Middle frontal gyrus (tissue), 1 donor: ENCODE data around the gene VRK3.
"Not testable (repeated sequence)": the region's sequence is repeated elsewhere in the genome, so short reads cannot be mapped to it uniquely, and the experiment has no call there.

Experiments
- DNase-seq: peaks from one replicate; pipeline ENCODE4 v3.0.0-alpha.2; 2015; ENCODE audit warnings: low spot score; ENCODE audit errors: extremely low spot score

Gene VRK3

GRCh38 chr19:49988433-49988832 lies 36.7 kb downstream of the VRK3 start:
- DNase-seq: peak; percentile 44

DNA sequence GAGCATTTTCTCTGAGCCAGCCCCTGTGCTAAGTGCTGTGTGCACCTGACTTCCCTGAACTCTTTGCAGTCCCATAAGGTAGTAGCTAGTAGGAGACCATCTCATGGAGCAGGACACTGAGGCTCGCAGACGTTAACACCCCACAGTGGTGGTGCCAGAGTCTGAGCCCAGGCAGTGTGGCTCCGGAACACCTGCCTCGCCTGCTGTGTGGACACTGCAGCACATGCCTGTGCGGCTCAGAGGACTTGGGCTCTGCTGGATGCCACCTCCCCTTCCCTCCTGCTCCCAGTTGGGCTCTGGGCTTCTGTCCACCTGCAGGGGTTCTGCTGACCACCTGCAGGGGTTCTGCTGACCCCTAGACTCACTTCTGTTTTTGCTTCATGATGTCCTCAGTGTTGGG lies 37.2 kb downstream of the VRK3 start:
- no peak for DNase-seq

DNA sequence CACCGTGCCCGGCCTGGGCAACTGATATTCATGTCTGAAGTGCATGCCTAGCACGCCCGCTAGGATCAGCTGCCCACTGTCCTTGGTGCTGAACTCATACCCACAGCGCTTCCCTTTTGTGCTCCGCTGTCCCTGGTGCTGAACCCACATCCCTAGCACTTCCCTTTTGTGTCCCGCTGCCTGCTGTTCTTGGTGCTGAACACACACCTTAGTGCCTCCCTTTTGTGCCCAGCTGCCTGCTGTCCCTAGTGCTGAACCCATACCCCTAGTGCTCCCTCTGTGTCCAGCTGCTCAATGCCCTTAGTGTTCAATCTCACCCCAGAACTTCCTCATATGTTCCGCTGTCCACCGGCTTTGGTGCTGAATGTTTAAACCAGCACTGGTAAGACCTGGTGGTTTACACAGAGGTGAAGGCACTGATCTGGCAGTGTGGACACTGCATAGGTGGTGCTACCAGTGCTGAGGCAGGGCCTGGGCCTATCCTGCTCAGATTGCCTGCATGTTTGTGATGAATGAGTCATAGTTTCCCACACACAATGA lies 37.9 kb downstream of the VRK3 start:
- peak; percentile 32 for DNase-seq

DNA sequence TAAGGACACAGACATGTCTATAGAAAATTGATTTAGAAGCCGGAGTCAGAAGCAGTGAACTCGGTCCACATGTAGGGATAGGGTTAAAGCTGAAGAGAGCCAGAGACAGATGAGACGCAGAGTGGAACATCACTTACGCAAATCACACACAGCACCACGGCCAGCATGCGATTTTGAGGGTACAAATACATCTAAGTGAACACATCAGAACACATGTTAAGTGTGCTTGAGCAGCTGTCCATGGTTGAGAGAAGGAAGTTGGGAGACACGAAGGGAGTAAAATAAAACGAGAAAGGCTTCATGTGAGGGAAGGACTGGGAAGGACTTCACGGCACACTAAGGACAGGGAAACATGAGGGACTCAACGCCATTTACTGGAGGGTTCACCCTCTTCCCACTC lies 38.8 kb downstream of the VRK3 start:
- no peak for DNase-seq

DNA sequence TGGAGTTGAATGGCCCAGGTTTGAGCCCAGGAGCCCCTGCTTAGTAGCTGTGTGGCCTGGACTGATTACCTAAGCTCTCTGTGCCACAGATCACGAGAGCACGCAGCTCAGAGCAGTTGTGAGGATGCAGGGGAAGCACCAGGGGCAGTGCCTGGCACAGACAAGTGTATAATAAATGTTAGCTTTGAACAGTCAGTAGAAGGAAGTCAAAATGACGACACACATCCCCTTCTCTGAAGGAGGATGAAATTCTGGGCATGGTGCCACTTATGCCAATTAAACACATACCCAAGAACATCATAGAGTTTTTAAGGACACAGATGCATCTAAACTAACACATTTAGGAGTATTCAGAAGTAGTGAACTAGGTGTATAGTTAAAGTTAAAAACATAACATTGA lies 39.3 kb downstream of the VRK3 start:
- no peak for DNase-seq

DNA sequence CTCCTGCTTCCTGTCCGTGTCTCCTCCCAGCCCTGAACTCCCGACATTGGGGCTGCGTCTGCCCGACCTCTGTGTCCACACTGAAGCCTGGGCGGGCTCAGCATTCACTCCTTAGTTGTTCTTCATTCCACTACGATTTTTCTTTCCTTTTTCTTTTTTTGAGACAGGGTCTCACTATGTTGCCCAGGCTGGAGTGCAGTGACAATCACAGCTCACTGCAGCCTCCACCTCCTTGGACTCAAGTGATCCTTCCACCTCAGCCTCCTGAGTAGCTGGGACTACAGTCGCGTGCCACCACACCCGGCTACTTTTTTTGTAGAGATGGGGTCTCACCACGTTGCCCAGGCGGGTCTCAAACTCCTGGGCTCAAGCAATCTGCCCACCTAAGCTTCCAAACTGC lies 40.7 kb downstream of the VRK3 start:
- DNase-seq: no peak

DNA sequence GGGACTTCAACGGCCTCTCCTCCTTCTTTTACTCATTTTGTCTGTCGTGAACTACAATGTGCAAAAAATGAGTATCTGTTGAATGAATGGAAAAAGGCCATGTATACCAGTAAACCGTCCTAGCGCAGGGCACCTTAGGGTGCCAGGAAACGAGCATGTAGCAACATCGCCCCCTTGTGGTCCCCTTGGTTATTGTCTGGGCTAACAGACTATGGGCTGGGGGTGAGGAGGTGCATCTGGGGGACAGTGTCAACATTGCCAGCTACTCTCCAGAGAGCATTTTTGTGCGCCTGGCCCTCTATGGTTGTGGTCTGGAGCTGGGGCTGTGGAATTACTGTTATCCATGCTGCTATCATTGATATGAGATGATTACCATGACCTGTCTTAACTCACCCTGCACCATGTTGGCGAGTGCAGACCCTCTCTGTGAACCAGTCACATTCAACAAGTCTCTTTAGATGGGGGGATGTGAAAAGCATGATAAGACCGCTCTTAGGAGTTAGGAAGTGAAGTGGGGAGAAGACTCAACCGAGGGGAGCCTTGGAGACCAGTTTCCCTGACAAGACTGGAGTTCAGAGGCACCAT lies 41.4 kb downstream of the VRK3 start:
- no peak for DNase-seq

DNA sequence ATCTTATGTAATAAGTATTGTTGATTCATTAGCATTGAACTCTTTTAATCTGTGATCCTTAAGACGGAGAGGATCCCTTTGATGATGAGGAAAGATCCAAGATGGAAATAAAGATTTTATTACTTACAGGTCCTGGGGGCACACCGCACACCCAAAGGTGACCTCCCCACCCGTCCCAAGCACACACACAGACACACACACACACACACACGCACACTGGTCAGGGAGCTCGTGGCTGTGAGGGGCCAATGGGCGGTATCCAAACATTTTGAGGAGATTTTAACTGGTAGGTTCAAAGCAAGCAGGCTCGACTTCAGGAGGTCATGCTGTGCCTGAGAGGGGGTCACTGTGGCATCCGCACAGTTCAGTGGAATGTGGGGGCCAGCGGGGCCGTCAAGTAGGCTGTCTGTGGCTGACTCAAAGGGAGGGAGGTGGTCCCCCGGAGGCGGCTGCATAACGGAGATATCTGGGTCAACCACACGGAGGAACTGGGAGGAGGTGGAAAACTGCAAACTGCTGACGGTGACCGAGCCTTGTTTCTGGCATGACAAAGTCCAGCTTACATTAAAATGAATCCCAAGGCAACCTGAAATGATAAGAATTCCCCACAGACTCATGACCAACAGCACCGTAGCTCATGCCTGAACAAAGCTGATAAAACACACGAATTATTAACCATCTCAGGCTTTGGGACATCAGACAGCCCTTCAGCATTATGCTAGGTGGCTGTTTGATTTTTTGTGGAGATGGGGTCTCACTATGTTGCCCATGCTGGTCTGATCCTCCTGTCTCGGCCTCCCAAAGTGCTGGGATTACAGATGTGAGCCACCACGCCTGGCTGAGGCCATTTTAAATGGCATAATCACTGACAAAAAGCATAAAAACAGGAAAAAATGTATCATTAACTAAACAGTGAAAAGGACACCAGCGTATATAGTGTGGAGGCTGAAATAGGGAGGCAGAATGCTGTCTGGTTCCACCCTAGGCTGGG lies 43.3 kb downstream of the VRK3 start:
- no peak for DNase-seq

DNA sequence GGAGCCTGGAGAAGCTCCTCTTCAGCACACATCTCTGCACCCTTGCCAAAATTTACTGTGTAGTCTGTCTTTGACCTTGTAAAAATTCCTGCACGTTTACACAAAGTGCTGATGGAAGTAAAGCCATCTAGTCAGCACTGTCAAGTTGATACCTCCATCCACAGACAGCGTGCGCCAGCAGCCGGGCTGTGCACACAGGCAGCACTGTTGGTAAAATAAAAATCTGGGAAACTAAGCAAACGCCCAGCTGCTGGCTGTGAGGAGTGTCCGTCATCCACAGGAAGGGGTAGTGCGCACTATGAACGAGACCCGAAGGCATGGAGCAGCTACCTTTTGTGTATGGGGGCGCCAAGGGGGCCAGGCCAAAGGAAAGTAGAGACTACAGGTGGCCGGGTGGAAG lies 46.8 kb downstream of the VRK3 start:
- no peak for DNase-seq

- DNase-seq: no peak
Measured at GRCh38 chr19:49977881-49978280, 47.3 kb downstream of the VRK3 start.

DNA sequence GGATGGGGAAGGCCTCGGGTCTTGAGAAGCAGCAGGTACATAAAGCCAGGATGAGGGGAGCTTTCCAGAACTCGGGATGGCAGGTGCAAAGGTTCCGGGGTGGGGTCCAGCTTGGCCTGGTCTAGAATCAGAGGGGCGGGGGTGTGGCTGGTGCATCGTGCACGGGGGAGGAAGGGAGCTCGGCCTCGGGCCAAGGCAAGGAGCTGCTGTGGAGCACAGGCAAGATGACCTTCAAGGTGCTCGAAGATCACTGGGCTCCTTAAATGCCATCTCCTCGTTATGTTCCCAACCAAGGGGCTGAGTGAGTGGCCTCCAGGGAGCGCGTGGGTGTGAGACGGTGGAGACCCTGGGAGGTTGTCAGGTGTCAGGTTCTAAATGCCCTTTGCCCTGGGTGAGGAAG lies 48.1 kb downstream of the VRK3 start:
- DNase-seq: no peak

- DNase-seq: no peak
Measured at GRCh38 chr19:49976496-49976895, 48.7 kb downstream of the VRK3 start.

- no peak for DNase-seq
Measured at GRCh38 chr19:49975051-49975450, 50.1 kb downstream of the VRK3 start.

- no peak for DNase-seq
Measured at GRCh38 chr19:49973987-49974386, 51.2 kb downstream of the VRK3 start.

- no peak for DNase-seq
Measured at GRCh38 chr19:49972841-49973240, 52.3 kb downstream of the VRK3 start.

GRCh38 chr19:49971991-49972411 lies 53.2 kb downstream of the VRK3 start:
- DNase-seq: no peak

DNA sequence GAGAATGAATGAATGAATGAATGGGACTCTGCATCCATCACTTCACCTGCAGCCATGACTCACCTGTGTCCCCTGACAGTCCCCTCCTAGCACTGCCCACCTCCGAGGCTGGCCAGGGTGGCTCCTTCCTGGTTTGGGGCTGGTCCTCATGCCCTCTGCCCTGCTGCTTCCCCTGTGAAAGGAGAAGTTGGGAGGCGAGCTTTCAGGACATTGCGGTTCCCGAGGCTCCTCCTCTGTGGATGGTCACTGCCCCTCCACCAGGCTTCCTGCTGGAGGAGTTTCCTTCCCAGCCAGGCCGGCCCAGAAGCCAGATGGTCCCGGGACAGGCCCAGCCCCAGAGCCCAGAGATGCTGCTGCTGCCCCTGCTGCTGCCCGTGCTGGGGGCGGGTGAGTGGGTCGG lies 55.8 kb downstream of the VRK3 start:
- DNase-seq: not testable (repeated sequence)

DNA sequence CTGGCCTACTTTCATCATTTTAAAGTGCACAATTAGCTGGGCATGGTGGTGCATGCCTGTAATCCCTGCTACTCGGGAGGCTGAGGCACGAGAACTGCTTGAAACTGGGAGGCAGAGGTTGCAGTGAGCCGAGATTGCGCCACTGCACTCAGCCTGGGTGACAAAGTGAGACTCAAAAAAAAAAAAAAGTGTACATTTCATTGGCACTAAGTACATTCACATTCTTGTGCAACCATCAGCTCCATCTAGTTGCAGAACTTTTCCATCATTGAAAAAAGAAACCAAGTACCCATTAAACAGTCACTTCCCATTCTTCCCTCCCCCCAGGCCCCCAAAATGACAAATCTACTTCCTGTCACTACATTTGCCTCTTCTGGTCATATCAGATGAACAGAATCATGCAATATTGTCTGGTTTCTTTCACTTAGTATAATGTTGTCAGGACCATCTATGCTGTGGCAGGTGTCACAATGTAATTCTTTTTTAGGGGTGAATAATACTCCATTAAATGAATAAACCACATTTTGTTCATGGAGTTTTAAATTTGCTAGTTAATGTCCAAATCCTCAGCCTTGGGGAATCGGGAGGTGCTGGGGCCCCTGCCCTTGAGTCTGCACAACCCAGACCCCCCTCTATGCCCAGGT lies 56.8 kb downstream of the VRK3 start:
- no peak for DNase-seq

DNA sequence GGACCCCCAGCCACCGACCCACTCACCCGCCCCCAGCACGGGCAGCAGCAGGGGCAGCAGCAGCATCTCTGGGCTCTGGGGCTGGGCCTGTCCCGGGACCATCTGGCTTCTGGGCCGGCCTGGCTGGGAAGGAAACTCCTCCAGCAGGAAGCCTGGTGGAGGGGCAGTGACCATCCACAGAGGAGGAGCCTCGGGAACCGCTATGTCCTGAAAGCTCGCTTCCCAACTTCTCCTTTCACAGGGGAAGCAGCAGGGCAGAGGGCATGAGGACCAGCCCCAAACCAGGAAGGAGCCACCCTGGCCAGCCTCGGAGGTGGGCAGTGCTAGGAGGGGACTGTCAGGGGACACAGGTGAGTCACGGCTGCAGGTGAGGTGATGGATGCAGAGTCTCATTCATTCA lies 64.2 kb downstream of the VRK3 start, which contains the start of gene SIGLEC11:
SIGLEC11 (minus strand) TSS at position 193 of the 400 bp plus-strand sequence; CDS start at position 102, 91 bp downstream.
- not testable (repeated sequence) for DNase-seq

- not testable (repeated sequence) for DNase-seq
Measured at GRCh38 chr19:49959892-49960291, 65.3 kb downstream of the VRK3 start.

DNA sequence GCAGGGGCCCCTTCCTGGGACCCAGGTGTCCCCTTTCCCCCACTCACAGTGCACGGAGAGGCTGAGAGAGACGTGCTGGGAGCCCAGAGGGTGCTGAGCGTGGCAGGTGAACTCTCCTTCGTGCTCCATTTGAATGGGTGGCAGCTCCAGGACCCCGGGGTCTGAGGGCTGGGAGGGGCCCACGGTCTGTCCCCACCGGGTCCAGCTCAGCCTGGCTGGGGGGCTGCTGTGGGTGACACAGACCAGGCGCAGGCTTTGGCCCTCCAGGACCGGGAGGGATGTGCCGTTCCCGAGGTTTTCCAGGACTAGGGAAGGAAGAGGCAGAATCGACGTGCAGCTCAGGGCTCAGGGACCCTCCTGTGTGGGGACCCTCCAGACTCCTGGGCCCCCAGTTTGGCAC lies 66.6 kb downstream of the VRK3 start:
- not testable (repeated sequence) for DNase-seq

DNA sequence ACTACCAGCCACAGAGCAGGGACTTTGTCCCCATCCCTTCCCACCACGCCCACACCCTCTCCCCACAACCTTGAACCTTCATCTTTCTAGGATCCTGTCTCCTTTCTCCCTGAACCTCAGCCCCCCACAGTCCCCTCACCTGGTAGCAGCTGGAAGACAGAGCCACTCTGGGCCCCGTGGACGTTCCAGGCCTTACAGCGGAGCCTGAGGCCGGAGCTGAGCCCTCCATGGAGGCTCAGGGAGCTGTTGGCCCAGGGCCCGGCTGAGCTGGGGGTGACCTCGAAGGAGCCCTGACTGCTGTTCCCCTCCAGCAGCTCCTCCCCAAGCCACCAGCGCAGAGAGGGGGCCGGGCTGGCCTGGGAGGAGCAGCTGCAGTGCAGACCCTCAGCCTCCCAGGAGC lies 67.0 kb downstream of the VRK3 start:
- not testable (repeated sequence) for DNase-seq
